K562 (cell line): ENCODE measurements around the gene ADAM8. TPM values are rescaled to one million over a fixed set of nuclear protein-coding genes. Genes with fewer than 3 reads are reported as not detected.

Experiments used
- ATAC-seq: fragments of 200-7000 bp; cut with Tn5 transposase; 3 replicates; pipeline ENCODE4 v1.9.1; 2020; ENCODE audit warnings: moderate library complexity
- BruUV-seq: library from RNA; stranded (reverse); fragments of 400-500 nt; replicated peaks from 2 replicates; lab custom pipeline; 2021; lab: Mats Ljungman, UMichigan
- CTCF ChIA-PET: fragments of 300-600 bp; formaldehyde crosslinking; extraction: SDS; loops from one replicate; lab custom pipeline; 2021; ENCODE audit warnings: low intra/inter-chr PET ratio; lab: Yijun Ruan, JAX
- POLR2A ChIA-PET: fragments of 300-600, 350-650 bp; sonication (Branson Sonifier 250); formaldehyde crosslinking; extraction: SDS; loops from one replicate; lab custom pipeline; 2021; ENCODE audit warnings: antibody characterized with exemption, inconsistent platforms; lab: Yijun Ruan, JAX
- DNase-seq, 4 experiments: peaks; one replicate each; pipeline versions ENCODE4 v3.0.0 to v3.0.0-alpha.2; 2011 to 2018; ENCODE audit warnings: low spot score in 3 of 4, mixed read lengths in 3 of 4; ENCODE audit errors: extremely low read depth in 1 of 4
- FAIRE-seq: peaks from 2 replicates; lab custom pipeline; 2011; peaks lifted over from hg19 to GRCh38; lab: Jason Lieb, UNC
- H2AFZ ChIP-seq: 2 replicates; pipeline ENCODE4 v1.6.0; 2011; ENCODE audit warnings: low read depth, low read length, control low read depth, inconsistent platforms
- H3K27ac ChIP-seq: fragments of 200-600 bp; 3 replicates; pipeline ENCODE4 v1.8.0; 2011; ENCODE audit warnings: low read depth, mild to moderate bottlenecking, control low read depth, inconsistent platforms, low read length, moderate library complexity, mixed read lengths; ENCODE audit errors: extremely low read depth
- H3K27me3 ChIP-seq, 2 experiments: fragments of 300-600 bp in 1 of 2; 2 replicates in 1 of 2; 3 replicates in 1 of 2; pipeline versions ENCODE4 v1.6.0 to v1.8.0; 2011; ENCODE audit warnings: inconsistent platforms in 2 of 2, low read length in 2 of 2, mild to moderate bottlenecking in 1 of 2, mixed read lengths in 1 of 2, moderate library complexity in 1 of 2; ENCODE audit not compliant: control insufficient read depth in 2 of 2, insufficient read depth in 2 of 2
- H3K36me3 ChIP-seq: fragments of 300-600 bp; 3 replicates; pipeline ENCODE4 v1.8.0; 2011; ENCODE audit warnings: mild to moderate bottlenecking, low read length, inconsistent platforms; ENCODE audit not compliant: control insufficient read depth, insufficient read depth
- H3K4me1 ChIP-seq, 2 experiments: fragments of 200-600 bp in 1 of 2; replicated peaks in 1 of 2; 2 replicates in 1 of 2; 3 replicates in 1 of 2; pipeline versions ENCODE4 v1.5.1 to v1.8.0; 2011; ENCODE audit warnings: inconsistent platforms in 2 of 2, low read length in 2 of 2, mild to moderate bottlenecking in 1 of 2, mixed read lengths in 1 of 2, moderate library complexity in 1 of 2; ENCODE audit not compliant: control insufficient read depth in 2 of 2, insufficient read depth in 2 of 2
- H3K4me2 ChIP-seq: 2 replicates; pipeline ENCODE4 v1.6.1; 2011; ENCODE audit warnings: low read length, control low read depth, inconsistent platforms, mixed read lengths; ENCODE audit not compliant: insufficient read depth
- H3K4me3 ChIP-seq: fragments of 200-600 bp; sonication (generic), shearing (Covaris generic); 2 replicates; pipeline ENCODE4 v1.5.1; 2016; ENCODE audit warnings: control low read depth, inconsistent platforms
- H3K79me2 ChIP-seq: fragments of 200-600 bp; 3 replicates; pipeline ENCODE4 v1.8.0; 2011; ENCODE audit warnings: low read length, inconsistent platforms; ENCODE audit not compliant: control insufficient read depth, insufficient read depth
- H3K9ac ChIP-seq, 2 experiments: 2 replicates each; pipeline versions ENCODE4 v1.6.0 to v1.6.1; 2011; ENCODE audit warnings: low read depth in 2 of 2, low read length in 2 of 2, control low read depth in 1 of 2, inconsistent platforms in 1 of 2, mild to moderate bottlenecking in 1 of 2, mixed read lengths in 1 of 2; ENCODE audit not compliant: insufficient read depth in 1 of 2
- H3K9me1 ChIP-seq: one replicate; pipeline ENCODE4 v1.6.0; 2011; ENCODE audit warnings: inconsistent platforms, mild to moderate bottlenecking, low read length, moderate library complexity; ENCODE audit not compliant: control insufficient read depth, insufficient read depth
- H3K9me3 ChIP-seq: replicated peaks from 2 replicates; pipeline ENCODE4 v1.5.1; 2011; ENCODE audit warnings: low read depth, low read length, inconsistent platforms; ENCODE audit not compliant: control insufficient read depth, insufficient read depth
- H4K20me1 ChIP-seq: replicated peaks from 2 replicates; pipeline ENCODE4 v1.6.1; 2011; ENCODE audit warnings: low read length, inconsistent platforms, mixed read lengths; ENCODE audit not compliant: control insufficient read depth, insufficient read depth
- ETV5 ChIP-seq: sonication (generic); formaldehyde crosslinking; IDR thresholded peaks from 2 replicates; pipeline ENCODE4 v1.4.0; 2020; ENCODE audit warnings: low read depth, mild to moderate bottlenecking, missing genetic modification reagents
- WGBS: fragments of 100-300 bp; shearing (Covaris generic); methylation state at CpG from one replicate; pipeline ENCODE4 v1.1.6; 2016; ENCODE audit warnings: low coverage, mixed read lengths; ENCODE audit not compliant: insufficient coverage; ENCODE audit errors: missing lambda C conversion rate; 5-methylcytosine and 5-hydroxymethylcytosine counted together
- in situ Hi-C: fragments of 300-500 bp; cut with MboI; formaldehyde crosslinking; loops from 4 replicates; pipeline ENCODE4 v1.15.0; 2018; ENCODE audit warnings: inconsistent platforms, mixed read lengths
- intact Hi-C: fragments of 100-400 bp; cut with micrococcal nuclease; formaldehyde crosslinking; loops from 2 replicates; pipeline ENCODE4 v1.14.2; 2022
- polyA plus RNA-seq, 8 experiments: library from polyadenylated mRNA; depleted of rRNA in 4 of 8; stranded (reverse) in 5 of 8; unstranded in 3 of 8; fragments of >200 nt; fragmentation: Nextera tagmentation in 2 of 8; fragmentation: Illumina TruSeq in 1 of 8; extraction: Ambion mirVana in 2 of 8; extraction: Trizol in 1 of 8; gene quantifications; 2 replicates each; pipeline versions ENCODE4 v1.2.1 to v1.2.3, GENCODE V29; 2011 to 2014; ENCODE audit warnings: inconsistent platforms in 1 of 8, missing spikeins in 1 of 8
- total RNA-seq, 7 experiments: library from RNA; depleted of rRNA in 6 of 7; stranded (reverse); fragments of >200 nt in 6 of 7; fragmentation: Illumina TruSeq in 2 of 7; extraction: Trizol in 2 of 7; gene quantifications; 2 replicates each; pipeline versions ENCODE4 v1.2.1 to v1.2.3, GENCODE V29; 2011 to 2021; ENCODE audit warnings: low replicate concordance in 1 of 7

Gene ADAM8
- total and polyA plus RNA-seq, 9 of the 15 experiments (the other 6 are each of a cell fraction or from before 2014, with no cell fraction given): 0.07 to 7.0 (median 1.1) TPM

GRCh38 chr10:133279326-133280226, 2.9 kb upstream of the ADAM8 start:
- DNase-seq: no peak
- POLR2A ChIA-PET: interaction anchor here (0.7 to 1.5 kb wide), 6 partner anchors 9 to 55 kb away, joined by 3 to 4 read pairs (median 3); no protein-coding TSS in a partner anchor
- Histone ChIP-seq H3K9me3 (no peaks in the 10 kb centered on the region), H3K9me1 (peaks cover 3% of the 10 kb centered on the region), H2AFZ (no peak overlapping the region), H4K20me1 (no peaks in the 10 kb centered on the region), H3K9ac (peak overlapping the region; percentile 61 to 78), H3K4me1 (peaks cover 40 to 64% of the 10 kb centered on the region in 2 experiments), H3K4me3 (no peak overlapping the region), H3K36me3 (peaks cover 34% of the 10 kb centered on the region; the same call in 1 of the 3 replicates), H3K27ac (peak overlapping the region; percentile 92), H3K79me2 (no peaks in the 10 kb centered on the region), H3K4me2 (peak overlapping the region; percentile 72), H3K27me3 (no peaks in the 10 kb centered on the region)
- no peak for TF ChIP-seq ETV5 (CRISPR knock-in tag)
- ATAC-seq: no peak
- no peak for FAIRE-seq
- intact Hi-C loops (loop anchor here (2.0 kb wide), 1 partner anchor 25 kb away; no protein-coding TSS in a partner anchor), in situ Hi-C loops (no loop called here)
- CTCF ChIA-PET: no interaction called here
- no TSS peak for BruUV-seq
- WGBS: 60% methylated on average over 22 of the region's 24 CpGs
